Stimulated activated naive CD4-positive, alpha-beta T cell treated with Interleukin-2 at 50 U/mL for 16 hours (primary cell): ENCODE data around the gene GID8.
A peak's percentile ranks its signal among the peaks of the same experiment; 100 is the strongest.

Experiments used
- DNase-seq: peaks from one replicate; lab custom pipeline; 2025; lab: John Stamatoyannopoulos, UW

Gene GID8

GRCh38 chr20:62902926-62903615, 34.9 kb upstream of the GID8 start:
- no peak for DNase-seq

DNA sequence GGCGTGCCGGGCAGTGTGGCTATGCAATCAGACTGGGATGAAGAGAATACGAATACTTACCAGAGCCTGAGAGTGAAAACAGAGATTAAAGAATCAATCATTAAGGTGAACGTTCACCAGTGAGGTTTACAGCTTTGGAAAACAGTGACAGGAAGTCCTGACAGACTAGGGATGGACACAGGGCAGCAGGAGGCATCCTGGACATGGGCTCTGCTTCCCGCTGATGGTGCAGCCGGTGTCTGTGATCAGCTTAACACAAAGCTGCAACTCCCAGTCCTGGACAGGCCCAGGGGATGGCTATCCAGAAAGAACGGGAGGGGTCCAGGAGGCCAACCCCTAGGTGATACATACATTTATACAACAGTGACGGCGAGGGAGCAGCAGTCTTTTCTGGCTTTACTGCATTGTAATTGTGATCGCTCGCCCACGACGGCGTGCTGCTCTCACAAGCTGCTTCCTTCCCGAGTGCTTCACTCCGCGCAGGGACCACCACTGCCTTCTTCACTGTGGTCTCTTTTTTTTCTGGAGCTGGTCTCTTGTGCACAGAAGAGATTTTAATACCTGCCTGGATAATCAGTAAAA, 32.3 kb upstream of the GID8 start:
- no peak for DNase-seq

DNA sequence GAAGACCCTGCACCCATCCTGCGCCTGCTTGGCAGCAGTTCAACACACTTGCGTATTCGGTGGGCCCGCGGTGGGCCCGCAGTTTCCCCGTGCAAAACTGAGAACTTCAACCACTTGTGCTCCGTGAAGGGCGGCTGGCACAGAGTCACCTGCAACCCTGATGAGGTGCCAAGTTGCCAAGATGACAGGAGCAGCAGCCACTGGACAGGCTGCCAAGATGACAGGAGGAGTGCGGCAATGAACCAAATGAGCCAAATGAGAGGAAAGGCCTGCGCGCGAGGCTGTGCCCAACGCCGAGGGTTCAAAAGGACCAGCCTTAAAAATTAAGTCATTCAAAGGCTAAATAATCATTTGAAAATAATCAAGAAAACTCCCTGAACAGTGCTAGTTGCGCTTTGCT, 31.7 kb upstream of the GID8 start:
- no peak for DNase-seq

GRCh38 chr20:62906647-62907375, 31.1 kb upstream of the GID8 start:
- no peak for DNase-seq

GRCh38 chr20:62907384-62908317, 30.3 kb upstream of the GID8 start:
- no peak for DNase-seq

GRCh38 chr20:62908971-62909791, 28.8 kb upstream of the GID8 start:
- DNase-seq: no peak

GRCh38 chr20:62910217-62910766, 27.7 kb upstream of the GID8 start:
- DNase-seq: no peak

DNA sequence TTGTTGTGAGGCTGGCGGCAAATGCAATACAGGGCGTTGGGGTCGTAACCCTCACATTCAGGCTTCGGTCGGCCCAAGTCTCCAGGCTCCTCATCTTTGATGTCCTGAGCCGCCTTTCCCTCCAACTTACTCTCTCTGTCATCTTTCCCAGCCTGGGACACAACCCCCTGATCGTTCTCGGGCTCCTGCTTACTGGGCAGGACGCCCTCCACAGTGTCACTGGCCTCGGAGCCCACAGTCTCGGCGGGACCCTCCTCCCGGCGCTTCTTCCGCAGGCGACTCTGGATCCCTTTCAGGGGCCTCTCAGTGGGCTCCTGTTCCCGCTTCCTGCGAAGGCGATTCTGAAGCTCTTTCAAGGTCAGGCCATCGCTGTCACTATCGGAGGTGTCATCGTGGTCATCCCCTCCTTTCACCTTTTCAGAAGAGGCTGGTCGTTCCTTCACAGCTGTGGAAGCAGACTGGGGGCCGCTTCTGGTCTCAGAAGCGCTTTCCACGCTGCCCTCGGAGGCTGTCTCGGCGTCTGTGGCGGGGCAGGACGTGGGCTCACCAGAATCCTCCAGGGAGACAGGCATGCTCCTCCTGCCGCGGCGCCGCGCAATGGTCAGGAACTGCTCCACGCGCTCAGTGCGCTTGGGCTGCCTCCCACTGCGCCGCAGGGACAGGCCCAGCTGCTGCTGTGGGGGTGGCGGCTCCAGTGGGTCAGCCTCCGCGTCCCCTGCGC, 27.0 kb upstream of the GID8 start:
- no peak for DNase-seq

DNA sequence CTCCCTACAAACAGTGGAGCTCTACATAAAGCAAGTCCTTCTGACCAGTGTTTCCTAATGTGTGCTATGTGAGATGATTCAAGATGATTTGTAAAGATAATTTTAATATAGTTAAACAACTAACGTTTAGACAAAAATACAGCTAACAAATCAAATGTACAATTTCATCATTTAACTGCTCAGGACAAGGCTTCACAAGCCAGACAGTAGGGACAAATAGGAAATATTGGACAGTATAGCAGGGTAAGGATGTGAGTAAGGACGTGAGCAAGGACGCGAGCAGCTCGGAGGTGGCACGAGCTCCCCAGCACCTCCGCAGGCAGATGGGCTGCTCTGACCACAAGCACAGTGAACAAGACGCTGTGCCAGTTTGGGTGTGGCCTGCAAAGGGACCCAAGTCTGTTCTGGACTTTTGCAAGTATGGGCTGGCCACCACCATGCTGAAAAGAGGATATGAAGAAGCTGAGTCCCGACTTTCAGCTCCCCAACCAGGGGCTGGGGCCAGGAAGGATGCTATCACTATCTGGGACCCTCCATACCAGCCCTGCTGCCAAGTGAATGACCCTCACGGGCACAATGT, 26.2 kb upstream of the GID8 start:
- DNase-seq: no peak

- no peak for DNase-seq
Observed at GRCh38 chr20:62913043-62913630, 24.8 kb upstream of the GID8 start.

DNA sequence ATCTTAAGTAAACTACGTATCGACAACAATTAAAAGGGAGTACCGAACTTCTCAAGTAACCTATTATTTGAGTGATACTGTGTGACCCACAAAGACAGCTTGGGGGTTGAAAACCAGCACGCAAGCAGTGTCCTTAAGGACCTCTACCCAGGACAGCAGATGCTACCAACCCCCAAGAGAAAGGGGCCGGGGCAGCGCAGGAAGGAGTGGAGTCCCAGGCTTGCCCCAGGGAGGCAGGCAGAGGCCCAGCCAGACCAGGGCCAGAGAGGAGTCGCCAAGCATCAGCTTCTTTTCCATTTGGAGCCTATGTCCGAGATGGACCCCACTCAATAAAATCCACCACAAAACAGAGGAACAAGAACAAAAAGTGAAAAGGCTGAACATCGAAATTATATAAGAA, 23.5 kb upstream of the GID8 start:
- DNase-seq: no peak

- no peak for DNase-seq
Observed at GRCh38 chr20:62914970-62915457, 22.9 kb upstream of the GID8 start.

DNA sequence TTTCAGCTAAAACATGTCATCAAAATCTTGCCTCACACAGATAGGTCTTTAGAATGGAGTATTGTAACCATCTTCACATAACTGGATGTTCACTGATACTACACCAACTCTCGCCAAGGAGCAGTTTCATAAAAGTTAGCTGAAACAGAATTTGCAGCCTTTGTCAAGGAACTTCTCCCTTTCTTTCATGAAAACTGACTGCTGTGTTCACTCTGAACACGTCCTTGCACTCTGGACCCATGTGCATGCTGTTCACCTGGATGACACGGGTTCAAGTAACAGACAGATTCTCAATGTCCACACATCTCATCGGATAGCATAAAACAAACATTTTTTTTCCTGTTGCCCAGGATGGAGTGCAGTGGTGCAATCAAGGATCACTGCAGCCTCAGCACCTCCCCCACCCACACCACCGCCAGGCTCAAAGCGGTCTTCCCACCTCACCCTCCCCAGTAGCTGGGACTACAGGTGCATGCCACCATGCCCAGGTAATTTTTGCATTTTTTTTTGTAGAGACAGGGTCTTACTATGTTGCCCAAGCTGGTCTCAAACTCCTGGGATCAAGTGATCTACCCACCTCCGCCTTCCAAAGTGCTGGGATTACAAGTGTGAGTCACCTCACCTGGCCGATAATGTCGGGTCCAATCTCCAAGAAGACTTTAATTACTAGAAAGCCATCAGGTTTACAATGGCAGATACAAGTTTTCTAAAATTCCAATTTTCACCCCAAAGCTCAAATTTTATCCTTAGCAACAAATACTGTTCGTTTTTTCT, 21.1 kb upstream of the GID8 start:
- DNase-seq: no peak

GRCh38 chr20:62917720-62918119, 20.2 kb upstream of the GID8 start:
- no peak for DNase-seq

- peak; percentile 20 for DNase-seq
Observed at GRCh38 chr20:62918147-62918546, 19.8 kb upstream of the GID8 start.

DNA sequence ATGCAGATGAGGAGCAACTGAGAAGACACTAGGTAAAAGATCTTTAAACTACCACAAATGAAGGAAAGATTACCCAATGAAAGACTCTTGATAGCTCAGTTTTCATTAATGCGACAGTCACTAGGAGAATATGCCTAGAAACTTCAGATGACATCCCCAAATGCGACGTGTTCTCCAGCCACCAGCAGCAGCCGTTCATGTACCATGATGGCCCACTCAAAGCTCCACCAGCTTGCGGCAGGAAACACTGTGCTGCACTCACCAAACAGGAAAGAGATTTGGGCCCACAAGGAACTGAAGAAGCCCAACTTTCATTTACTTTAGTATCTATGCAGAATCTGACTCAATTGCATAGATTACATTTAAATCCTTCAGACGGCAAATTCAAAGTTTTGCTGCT, 19.1 kb upstream of the GID8 start:
- peak; percentile 43 for DNase-seq

- DNase-seq: no peak
Observed at GRCh38 chr20:62920039-62920645, 17.8 kb upstream of the GID8 start.

DNA sequence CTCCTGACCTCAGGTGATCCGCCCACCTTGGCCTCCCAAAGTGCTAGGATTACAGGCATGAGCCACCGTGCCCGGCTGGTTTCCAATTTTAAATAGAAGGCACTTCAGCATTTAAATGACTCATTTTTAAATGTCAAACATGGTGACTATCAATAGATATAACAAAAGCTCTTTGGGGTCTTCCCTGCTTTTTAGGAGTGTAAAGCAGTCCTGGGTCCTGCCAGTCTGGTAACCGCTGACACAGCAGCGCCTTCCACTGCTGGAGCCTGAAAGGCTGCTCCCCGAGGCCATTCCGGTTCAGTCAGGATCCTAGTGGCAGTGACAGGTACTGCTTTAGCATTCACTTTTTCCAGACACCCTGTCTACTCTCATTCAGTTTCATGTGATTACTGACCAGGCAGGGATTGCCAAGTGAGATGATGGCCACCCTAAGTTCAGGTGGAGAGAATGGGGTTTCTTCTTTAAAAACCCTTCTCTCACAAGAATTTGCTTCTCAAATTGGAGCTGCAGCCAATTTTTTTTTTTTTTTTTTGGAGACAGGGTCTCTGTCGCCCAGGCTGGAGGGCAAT, 16.7 kb upstream of the GID8 start:
- peak; percentile 55 for DNase-seq
